Bronchial epithelial cell (primary cell): ENCODE results near the gene CEP85L. TPM values are rescaled to one million over a fixed set of nuclear protein-coding genes. Genes with fewer than 3 reads are reported as not detected.

Experiments used
- DNase-seq: peaks from one replicate; pipeline ENCODE4 v3.0.0-alpha.2; 2010; ENCODE audit warnings: low read depth
- FAIRE-seq: peaks from 2 replicates; lab custom pipeline; 2011; peaks lifted over from hg19 to GRCh38; lab: Jason Lieb, UNC
- H3K27me3 ChIP-seq: 2 replicates; pipeline ENCODE4 v1.5.1; 2011; ENCODE audit warnings: low read length; ENCODE audit not compliant: control insufficient read depth, insufficient read depth
- H3K36me3 ChIP-seq: 2 replicates; pipeline ENCODE4 v1.5.1; 2011; ENCODE audit warnings: low read length; ENCODE audit not compliant: control insufficient read depth, insufficient read depth
- H3K4me3 ChIP-seq: 2 replicates; pipeline ENCODE4 v1.5.1; 2011; ENCODE audit warnings: mild to moderate bottlenecking, low read depth, low read length, control low read depth
- total RNA-seq: library from RNA; depleted of rRNA; stranded (reverse); fragments of >200 nt; gene quantifications from 2 replicates; pipeline ENCODE4 v1.2.1, GENCODE V29; 2014
- TF ChIP-seq, protein P1 (sequence below): IDR thresholded peaks from 2 replicates; pipeline ENCODE4 v1.5.1; 2011; ENCODE audit warnings: mild to moderate bottlenecking, moderate library complexity, low read length, control low read depth, inconsistent platforms; ENCODE audit not compliant: insufficient read depth, severe bottlenecking

CEP85L gene
- total RNA-seq, 1 donor from 2014 or later = 7.1 TPM

DNA sequence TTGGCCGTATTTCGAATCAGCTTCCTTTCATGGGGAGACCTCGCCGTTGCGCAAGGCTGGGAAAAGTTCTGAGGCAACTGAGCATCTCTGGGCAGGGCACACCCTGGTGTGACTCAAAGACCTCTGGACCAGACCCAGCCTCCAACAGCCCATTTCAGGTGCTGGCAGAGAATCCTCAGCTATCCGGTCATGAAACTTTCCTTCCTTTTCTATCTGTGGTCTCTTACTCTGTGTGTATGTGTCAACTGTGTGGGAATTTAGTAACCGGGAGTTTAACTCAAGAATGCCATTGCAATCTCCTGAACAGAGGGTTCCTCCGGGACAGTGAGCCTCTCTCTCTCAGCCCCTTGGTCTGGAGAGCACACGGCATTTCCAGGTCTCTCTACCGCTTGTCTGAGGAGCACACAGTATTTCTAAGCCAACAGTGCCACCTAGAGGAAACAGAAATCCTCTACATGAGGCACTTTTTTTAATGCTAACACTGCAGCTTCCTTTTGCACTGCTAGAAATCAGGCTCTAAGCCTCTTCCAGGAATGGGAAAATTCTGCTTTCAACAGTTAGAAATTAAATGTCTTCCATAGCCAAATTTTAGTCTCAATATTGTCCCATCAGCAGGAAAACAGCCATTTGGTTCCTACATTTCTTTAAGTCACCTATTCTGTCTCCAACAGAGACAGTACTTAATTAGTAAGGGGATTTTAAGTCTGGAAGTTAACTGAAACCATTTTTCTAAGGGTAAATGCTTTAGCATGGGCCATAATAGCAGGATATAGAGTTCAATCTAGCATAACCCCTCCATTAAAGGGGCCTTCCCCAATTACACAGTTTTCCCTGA is 70.6 kb downstream of the CEP85L start:
- TF ChIP-seq, protein P1, sequence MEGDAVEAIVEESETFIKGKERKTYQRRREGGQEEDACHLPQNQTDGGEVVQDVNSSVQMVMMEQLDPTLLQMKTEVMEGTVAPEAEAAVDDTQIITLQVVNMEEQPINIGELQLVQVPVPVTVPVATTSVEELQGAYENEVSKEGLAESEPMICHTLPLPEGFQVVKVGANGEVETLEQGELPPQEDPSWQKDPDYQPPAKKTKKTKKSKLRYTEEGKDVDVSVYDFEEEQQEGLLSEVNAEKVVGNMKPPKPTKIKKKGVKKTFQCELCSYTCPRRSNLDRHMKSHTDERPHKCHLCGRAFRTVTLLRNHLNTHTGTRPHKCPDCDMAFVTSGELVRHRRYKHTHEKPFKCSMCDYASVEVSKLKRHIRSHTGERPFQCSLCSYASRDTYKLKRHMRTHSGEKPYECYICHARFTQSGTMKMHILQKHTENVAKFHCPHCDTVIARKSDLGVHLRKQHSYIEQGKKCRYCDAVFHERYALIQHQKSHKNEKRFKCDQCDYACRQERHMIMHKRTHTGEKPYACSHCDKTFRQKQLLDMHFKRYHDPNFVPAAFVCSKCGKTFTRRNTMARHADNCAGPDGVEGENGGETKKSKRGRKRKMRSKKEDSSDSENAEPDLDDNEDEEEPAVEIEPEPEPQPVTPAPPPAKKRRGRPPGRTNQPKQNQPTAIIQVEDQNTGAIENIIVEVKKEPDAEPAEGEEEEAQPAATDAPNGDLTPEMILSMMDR = peak; percentile 66
- no peaks in the 10 kb centered on the region for H3K36me3 ChIP-seq
- no peak for FAIRE-seq
- no peak overlapping the region for H3K4me3 ChIP-seq
- no peaks in the 10 kb centered on the region for H3K27me3 ChIP-seq
- DNase-seq = peak; percentile 63

DNA sequence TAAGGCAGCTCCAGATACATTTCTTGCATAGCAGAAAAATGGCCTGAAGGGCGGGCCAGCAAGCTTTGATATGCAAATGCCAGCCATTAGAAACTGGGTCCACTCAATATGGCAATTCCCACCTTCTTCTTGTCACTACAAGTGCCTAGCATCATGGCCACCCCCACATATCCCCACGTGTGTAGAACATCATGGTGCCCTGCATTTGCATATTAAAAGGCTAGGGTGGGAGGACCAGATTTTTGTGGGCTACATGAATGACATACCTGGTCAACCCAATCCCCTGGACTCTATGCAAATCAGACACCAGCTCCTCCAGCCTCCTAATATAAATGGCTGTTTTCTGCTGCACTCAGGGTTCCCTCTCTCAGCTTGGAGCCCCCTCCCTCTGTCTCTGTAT is 71.6 kb downstream of the CEP85L start:
- TF ChIP-seq, protein P1 = no peak
- FAIRE-seq (no peak), DNase-seq (no peak)
- H3K27me3 ChIP-seq = no peaks in the 10 kb centered on the region
- H3K36me3 ChIP-seq = peaks cover under 1% of the 10 kb centered on the region
- H3K4me3 ChIP-seq = no peak overlapping the region

- FAIRE-seq = no peak
- TF ChIP-seq, protein P1 = no peak
- Histone ChIP-seq H3K4me3 (no peak overlapping the region), H3K36me3 (peaks cover 3% of the 10 kb centered on the region), H3K27me3 (no peaks in the 10 kb centered on the region)
- no peak for DNase-seq
Measured at GRCh38 chr6:118578617-118579016, 72.8 kb downstream of the CEP85L start.

DNA sequence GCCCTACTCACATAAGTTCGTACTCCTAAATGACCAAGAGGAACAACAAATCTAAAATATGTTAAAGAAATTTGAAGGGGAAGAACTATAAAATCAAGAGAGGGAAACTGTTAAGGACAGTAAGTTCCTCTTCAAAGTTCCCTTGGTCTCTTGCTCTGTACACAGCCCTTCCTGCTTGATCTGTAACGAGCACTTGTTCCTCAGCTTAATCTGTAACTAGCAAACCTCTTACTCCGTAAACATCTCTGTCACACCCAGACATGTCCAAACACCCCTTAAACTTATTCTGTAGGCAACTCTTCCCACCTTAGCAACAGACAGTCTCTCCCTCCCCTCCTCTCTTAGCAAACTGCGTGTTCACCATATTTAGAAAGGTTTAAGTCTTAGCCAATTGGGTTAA is 73.4 kb downstream of the CEP85L start:
- no peak for FAIRE-seq

GRCh38 chr6:118574051-118574865 is 77.1 kb downstream of the CEP85L start:
- Histone ChIP-seq H3K36me3 (peaks cover 3% of the 10 kb centered on the region), H3K27me3 (no peaks in the 10 kb centered on the region), H3K4me3 (no peak overlapping the region)
- FAIRE-seq (no peak), DNase-seq (peak; percentile 79)
- TF ChIP-seq, protein P1 = no peak

More for the DNA sequence above, 73.4 kb downstream of the CEP85L start:
- no peak for DNase-seq
- H3K36me3 ChIP-seq = peaks cover 3% of the 10 kb centered on the region
- no peaks in the 10 kb centered on the region for H3K27me3 ChIP-seq
- TF ChIP-seq, protein P1 = no peak
- H3K4me3 ChIP-seq = no peak overlapping the region
